HG03439 (cell line): ENCODE results near the gene PDIA4.
"Not testable (repeated sequence)": the region's sequence is repeated elsewhere in the genome, so short reads cannot be mapped to it uniquely, and the experiment has no call there.

Source experiments
- ATAC-seq: cut with Tn5 transposase; IDR thresholded peaks from one replicate; pipeline ENCODE4 v1.9.1; 2021; ENCODE audit warnings: mild to moderate bottlenecking, moderate library complexity; ENCODE audit not compliant: unreplicated experiment

PDIA4 gene

DNA sequence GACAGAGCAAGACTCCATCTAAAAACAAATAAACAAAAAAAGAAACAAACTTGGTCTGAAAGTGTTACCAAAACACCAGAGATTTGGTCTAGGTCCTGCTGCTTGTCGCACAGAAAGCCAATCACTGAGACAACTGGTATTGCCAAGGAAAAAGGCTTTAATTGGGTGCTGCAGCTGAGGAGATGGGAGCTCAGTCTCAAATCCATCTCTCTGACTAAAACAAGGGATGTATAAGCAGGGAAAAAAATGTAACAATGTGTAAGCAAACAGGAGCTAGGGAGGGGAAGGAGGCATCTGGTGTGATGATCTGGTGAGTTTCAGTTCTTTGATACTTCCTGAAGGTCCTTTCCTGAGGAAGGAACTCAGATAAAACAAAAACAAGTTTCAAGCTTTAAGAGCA lies 8.4 kb upstream of the PDIA4 start:
- no peak for ATAC-seq

DNA sequence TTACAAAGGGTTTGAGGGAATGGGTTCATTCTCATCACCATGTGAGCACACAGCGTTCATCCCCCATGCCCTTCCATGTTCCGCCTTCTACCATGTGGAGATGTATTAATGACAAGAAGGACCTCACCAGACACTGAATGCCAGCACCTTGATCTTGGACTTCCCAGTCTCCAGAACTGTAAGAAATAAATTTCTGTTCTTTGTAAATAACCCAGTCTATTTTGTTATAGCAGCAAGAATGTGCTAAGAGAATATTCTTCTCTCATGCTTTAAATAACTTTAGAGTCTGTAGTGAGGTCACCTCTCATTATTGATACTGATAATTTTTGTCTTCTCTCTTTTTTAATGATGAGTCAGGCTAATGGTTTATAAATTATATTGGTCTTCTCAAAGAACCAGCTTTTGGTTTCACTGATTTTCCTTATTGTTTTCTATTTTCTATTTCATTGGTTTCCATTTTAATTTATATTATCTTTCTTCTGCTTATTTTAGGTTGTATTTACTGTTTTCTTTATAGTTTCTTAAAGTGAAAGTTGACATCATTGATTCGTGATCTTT lies 3.1 kb upstream of the PDIA4 start:
- no peak for ATAC-seq

DNA sequence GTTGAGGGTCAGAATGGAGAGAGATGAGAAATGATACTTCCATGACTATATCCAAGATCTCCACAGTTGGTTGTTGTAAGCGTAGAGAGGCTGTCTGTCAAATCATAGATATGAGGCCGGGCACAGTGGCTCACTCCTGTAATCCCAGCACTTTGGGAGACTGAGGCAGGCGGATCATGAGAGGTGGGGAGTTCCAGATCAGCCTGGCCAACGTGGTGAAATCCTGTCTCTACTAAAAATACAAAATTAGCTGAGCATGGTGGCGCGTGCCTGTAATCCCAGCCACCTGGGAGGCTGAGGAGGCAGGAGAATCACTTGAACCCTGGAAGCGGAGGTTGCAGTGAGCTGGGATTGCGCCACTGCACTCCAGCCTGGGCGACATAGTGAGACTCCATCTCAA lies 2.1 kb upstream of the PDIA4 start:
- ATAC-seq: not testable (repeated sequence)

DNA sequence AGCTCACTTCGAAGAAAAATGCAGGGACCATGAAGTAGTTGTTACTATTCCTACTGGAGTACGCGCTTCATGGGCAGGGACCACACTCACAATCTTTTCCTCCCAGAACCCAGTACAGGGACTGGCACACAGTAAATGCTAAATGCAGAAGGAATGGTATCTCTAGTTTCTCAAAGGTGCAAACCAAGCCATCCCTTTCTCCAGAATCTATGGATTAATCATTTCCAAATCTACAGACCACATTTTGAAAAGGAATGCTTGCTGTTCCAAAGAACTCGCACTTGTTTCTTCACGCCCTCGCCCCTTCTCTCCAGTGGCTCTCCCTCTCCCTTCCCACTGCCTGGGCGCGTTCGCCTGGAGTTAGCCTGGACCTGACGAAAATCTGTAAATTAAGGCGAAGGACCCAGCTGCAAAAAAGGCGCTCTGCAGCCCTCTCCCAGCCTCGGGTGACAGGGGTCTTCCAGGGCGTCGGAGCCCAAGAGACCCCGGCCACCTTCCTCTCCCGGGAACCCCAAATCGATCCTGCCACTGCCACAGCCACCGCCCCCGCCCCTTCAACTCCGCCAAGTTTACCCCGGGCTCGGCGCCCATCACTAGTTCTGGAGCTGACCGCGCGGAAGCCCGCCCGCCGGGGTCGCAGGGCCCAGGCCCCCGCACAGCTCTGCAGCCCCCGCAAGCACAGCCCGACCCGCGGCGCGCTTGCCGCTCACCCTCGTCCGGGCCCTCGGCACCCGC lies 527 bp downstream of the PDIA4 start:
- no peak for ATAC-seq

DNA sequence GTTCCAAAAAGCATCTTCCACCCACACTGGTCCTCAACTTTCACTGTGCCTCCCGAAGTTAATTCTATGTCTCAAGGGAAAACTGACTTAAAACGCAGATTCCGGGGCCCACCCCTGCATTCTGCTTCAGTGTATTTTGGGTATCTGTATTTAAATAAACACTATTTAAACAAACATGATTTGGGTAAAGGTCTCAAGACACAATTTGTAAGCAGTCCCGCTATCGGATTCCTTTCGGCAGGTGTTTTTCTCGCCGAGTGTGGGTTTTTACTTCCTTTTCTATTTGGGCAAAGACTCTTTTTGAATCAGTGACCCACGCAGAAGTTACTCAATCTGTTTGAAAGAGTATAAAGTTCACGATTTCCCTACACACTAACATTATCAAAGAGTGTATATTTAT lies 1.2 kb downstream of the PDIA4 start:
- ATAC-seq: no peak

DNA sequence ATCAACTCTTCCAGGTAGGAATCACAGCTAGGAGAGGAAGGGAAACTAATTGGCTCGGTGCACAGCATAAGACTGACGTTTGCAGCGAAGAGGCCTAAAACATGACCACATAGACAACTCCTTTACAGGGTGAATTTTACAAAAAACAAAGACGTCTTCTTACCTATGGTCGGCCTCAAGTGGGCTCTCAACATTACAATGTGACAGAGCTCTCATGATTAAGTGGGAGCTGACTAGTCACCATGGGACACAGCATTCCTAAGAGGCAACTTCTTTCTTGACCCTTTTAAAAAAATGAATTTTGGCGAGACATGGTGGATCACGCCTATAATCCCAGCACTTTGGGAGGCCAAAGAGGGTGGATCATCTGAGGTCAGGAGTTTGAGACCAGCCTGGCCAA lies 4.6 kb downstream of the PDIA4 start:
- no peak for ATAC-seq

DNA sequence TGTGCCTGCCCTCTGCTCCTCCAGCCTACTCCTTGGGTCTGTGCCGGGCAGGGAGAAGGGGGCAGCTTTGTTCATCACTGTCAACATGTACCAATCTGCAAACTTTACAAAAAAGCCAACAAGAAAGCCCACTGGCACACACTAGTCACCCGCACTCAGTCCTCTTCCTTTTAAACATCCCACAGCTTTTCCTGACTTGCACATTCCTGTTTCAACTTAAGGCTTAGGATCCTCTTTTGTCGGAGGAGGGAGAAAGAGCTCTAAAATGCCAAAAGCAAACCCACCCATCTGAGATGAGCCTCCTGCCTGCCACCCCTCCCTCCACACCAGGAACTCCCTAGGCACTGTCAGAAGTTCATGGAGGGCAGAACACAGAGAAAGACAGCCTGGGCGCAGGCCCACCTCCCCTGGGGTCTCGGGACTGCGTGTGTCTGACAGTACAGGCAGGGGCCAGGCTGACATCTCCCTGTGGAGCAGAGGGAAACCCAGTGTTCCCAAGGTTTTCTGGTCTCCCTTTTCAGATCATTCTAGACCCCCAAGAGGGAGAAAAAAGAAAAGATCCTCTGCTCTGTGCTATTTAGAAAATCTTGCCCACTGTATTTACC lies 5.4 kb downstream of the PDIA4 start:
- ATAC-seq: no peak

DNA sequence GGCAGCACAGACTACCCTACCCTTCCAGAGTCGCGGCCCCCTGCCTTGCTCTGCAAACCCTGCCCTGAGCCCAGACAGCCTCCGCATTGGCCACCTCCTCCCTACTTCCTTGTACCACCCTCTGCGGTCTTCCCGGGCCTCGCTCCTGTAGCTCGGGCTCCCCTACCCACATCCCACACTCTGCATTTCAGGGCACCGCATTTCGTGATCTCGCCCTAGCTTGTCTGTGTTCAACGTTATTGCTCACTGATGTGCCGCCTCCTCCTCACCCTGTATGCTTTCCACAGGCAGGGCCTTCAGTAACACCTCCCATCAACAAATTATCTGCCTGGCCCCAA lies 6.6 kb downstream of the PDIA4 start:
- ATAC-seq: no peak

DNA sequence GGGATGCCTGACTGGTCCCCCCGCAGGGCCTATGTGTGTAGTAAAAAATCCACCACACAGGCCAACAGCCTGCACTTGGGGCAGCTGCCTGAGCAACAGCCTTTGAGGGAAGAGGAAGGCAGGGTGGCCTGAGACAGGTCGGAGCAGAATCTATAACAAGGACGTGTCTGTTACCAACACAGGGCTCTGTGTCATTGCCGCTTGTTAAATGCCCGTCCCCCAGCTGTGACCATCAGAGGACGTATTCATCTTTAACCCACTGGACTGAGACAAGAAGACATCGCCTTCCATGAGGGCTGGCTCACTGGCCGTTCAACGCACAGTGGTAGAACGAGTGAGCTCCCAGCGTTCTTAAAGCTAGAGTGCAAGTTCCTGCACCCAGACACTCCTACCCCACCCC lies 7.8 kb downstream of the PDIA4 start:
- no peak for ATAC-seq

DNA sequence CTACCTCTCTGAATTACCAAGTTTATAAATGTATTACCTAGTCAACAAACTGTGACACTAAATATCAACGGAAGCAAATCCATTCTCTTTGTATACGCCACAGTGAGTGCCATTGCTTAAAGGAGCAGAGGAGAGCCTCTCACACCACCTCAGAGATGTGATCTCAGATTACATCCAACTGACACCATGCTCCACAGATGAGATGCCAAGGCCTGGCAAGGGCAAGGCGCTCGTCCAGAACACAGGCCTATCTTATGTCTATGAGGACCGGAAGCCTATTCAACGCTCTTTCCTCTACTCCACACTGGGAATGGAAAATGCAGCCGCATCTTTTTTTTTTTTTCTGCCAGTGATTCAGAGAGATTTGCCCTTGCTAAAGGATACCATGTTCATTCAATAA lies 11.4 kb downstream of the PDIA4 start:
- ATAC-seq: no peak

DNA sequence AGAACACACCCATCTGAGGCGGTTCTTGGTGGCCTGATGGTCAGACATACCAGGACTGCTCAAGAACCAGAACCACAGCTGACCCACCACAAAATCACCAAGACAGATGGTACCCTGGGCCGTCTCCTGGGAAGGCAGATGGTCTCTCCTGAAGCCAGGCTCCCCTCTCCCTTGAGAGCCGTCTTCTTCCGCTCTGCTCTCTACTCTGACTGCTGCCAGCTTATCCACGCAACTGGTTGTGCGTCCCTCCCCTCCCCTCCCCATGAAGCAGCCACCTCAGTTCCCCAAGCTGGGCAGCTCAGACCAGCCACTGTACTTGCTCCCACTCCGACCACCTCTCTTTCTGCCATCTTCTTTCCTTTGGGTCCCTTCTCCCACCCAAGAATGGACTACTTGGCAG lies 14.0 kb downstream of the PDIA4 start:
- ATAC-seq: no peak

DNA sequence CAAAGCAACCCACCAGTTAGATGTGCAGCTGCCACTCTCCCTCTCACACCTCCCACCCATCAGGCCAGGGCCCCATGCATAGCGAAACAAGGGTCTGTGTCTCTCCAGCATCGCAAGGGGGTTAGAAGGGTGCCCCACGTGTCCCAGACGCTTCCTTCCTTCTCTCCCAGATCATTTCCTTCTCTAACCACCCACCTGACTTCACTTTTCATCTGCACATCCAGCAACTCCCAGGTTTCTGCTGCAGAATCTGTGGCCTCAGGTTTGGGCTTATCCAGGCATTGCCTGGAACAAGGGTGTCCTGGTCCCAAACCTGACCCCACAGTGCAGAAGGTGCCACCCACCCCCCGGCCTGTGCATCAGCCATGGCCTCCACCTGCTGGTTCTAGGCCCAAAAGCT lies 14.4 kb downstream of the PDIA4 start:
- no peak for ATAC-seq

DNA sequence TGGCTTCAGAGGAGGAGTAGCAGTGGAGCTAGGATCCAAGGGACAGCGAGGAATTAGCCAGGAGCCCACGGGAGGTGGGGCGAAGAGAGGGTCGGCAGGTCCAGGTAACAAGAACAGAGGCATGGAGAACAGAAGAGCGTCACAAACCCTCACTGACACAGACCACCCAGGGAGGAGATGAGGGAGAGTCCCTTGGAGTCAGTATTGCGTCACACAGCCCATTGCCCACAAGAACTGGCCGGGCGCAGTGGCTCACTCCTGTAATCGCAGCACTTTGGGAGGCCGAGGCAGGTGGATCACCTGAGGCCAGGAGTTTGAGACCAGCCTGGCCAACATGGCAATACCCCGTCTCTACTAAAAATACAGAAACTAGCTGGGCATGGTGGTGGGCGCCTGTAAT lies 15.6 kb downstream of the PDIA4 start:
- not testable (repeated sequence) for ATAC-seq

DNA sequence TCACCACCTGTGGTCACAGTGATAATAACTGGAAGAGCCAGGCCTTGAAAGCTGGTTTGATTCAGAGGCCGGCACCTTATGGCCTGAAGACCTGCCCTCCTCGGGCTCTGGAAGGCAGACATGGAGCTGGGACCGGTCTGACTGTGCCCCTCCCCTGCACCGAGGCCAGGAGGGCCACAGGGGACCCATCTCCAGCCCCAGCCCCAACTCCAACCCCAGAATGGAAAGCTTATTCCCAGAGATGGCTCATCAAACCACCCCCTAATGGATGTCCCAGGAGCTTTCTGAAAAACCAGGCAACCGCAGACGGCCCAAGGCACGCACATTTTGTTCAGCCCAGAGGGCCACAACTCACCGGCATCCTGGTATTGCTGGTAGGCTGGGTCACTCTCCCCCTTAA lies 16.8 kb downstream of the PDIA4 start:
- no peak for ATAC-seq

DNA sequence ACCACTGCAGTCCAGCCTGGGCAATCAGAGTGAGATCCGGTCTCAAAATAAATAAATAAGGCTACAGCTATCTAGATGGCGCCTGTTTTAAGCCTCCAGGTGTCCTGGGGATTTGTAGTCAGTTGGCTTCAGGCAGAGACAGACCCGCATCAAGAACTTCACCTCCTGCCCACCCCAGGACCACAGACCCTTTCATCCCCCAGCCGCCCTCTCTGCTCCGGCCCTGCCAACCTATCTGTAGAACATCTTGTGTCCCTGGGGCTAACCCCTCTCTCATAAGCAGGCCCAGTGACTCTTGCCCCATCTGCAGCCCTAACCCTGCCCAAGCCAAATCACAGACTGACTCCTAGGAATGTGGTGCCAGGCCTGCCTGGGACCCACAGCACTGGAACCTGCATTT lies 17.9 kb downstream of the PDIA4 start:
- no peak for ATAC-seq

DNA sequence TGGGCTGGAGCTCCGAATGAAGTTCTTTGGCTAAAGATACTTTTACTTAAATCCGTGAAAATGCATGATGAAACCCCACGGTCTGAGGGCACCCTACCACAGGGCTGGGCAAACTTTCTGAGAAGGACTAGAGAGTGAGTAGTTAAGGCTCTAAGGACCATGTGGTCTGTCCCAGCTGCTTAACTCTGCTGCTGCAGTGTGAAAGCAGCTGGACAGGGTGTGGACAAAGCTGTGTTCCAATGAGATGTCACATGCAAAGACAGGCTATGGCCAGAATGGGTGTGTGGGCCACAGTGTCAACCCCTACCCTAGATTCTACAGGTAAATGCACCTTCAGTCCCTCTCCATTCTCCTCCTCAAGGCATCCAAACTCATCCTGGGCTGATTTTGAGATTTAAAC lies 18.8 kb downstream of the PDIA4 start:
- no peak for ATAC-seq

DNA sequence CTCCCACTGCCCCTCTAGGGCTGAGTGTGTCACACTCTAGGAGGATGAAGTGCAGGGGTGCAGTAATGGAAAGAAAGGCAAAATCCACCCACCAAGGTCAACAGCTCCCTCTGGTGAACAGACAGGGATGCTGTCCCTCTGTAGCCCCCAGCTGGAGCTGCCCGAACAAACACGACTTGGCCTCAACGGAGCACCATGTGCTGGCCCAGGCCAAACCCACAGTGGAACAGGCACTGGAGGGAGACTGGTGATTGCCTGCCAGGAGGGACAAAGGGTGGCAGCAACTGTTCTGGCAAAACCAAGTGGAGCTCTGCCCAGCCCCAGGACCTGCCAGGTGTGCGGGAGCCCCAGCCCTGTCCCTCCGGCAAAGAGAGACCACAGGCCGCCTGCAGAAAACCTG lies 20.7 kb downstream of the PDIA4 start:
- no peak for ATAC-seq

DNA sequence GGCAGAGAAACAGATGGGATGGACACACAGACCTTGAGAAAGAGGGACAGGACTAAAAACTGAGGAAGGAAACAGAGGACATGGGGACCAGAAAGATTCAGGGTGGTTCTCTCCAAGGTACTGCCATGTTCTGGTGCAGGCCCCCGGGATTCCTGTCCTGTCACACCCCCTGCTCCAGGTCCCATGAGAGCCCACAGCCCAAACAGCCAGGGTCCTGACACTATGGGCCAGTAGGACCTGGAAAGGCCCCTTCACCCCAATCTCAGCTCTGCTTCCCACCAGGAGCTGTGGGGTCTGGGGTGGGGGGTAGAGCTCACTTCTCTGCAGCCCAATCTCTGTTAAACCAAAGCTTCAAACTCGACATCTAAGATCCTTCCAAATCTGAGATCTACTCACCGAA lies 21.2 kb downstream of the PDIA4 start:
- no peak for ATAC-seq

DNA sequence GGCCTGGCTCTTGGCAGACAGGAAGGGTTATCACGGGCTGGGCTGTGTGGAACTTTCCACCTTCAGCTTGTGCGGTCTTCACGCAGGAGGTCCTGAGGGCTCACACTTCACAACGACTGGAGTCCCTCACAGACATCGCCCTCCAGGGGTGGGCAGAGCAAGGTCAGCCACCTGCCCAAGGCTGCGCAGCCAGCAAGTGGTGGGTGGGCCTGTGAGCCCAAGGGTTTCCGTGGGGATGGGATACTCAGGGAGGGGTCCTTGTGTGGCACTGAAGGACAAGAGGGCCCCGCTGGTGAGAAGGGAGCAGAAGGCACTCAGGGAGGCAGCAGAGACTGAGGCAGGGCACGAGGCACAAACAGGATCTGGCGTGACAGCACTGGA lies 22.0 kb downstream of the PDIA4 start:
- ATAC-seq: no peak

DNA sequence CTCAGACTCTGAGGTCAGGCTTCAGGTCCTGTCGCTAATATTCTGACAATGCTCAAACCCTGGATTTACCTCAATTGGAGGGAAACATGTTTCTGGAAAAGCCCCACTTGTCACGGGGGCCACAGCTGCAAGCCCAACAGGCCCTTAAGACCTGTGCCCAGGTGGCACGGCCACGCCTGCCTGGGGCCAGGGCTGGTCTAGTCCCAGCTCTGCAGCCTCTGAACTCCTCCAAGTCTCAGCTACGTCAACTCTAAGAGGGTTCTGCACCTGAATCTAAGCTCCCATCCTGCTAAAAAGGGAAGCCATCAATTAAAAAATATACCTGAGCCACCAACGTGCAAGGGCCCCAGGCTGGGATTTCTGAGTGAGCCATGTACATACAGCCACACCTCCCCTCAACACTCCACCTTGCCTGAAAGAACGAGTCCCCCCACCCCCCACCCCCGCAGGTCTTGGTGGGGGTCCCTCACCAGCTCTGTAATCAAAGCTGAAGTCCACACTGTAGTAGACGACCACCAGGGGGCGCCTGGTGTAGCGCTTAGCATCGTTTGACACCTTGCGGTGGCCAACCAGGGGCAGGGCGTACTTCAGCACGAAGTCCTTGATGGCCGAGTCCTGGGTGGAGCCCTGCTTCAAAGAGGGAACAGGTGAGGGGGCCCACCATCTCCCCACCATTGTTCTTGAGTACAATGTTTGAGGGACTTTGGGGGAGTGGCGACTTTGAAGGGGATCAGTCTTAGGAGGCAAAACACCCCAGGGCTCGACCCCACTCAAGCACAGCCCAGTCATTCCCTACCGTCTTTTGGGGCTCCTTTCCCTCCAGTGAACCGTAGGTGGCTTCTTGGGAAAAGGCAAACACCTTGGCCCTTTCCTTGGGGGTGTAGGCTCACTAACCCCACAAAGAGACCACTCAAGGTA lies 22.6 kb downstream of the PDIA4 start:
- peak; percentile 55 for ATAC-seq

DNA sequence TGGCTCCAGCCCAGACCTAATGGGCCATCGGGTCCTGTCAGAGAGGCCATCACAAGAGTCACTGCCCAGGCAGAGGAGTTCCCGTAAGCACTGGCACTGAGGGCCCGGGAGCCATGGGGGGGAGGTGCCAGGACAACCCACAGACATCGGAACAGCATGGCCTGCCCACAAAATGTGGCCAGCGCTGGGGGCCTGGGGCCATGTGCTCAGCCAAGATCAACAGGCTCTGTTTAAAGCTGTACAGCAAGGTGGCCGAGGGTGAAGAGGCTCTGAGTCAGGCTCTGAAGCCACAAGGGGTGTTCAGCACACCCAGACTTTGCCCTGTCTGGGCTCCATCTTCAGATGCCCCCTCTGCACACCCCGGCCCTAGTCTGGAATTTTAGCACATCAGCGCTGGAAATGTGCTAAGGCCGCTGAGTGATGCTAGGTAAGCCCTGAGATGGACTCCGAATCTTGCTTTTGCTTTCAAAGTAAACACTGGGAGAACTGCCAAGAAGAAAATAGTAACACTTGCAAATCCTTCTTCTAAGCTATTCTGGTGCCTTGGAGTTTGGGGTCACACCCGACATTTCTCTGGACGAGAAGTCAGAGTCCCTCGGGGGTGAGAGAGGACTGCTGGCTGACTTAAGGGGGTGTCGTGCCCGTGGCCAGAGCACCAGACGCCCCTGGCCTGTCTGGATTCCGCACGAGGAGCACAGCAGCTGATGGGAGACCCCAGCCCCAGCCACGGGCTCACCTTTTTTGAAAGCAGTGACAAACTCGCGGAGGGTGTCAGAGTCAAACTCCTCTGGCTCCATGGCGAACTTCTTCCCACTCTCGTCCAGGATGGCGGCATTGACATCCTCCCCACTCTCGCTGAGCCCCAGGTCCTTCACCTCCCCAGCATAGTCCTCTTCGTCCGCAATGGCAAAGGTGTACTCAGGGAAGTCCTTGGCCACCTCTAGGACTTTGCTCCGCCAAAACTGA lies 23.6 kb downstream of the PDIA4 start:
- no peak for ATAC-seq
